HepG2 (cell line): Measurements from ENCODE around the gene CLEC11A. TPM values are rescaled to one million over a fixed set of nuclear protein-coding genes. Genes with fewer than 3 reads are reported as not detected.

Experiments used
- ATAC-seq: fragments of 200-7000 bp; cut with Tn5 transposase; 3 replicates; pipeline ENCODE4 v1.9.1; 2020; ENCODE audit warnings: mild to moderate bottlenecking, moderate library complexity
- BruUV-seq: library from RNA; stranded (reverse); fragments of 400-500 nt; replicated peaks from 2 replicates; lab custom pipeline; 2021; lab: Mats Ljungman, UMichigan
- CTCF ChIA-PET: fragments of 300-600 bp; formaldehyde crosslinking; extraction: SDS; loops from one replicate; lab custom pipeline; 2021; ENCODE audit warnings: low total read pairs, inconsistent platforms, low intra/inter-chr PET ratio; lab: Yijun Ruan, JAX
- POLR2A ChIA-PET: fragments of 350-600 bp; sonication (Branson Sonifier 250); formaldehyde crosslinking; loops from one replicate; lab custom pipeline; 2020; ENCODE audit warnings: antibody characterized with exemption, inconsistent platforms; lab: Yijun Ruan, JAX
- DNase-seq: peaks from one replicate; pipeline ENCODE4 v3.0.0-alpha.2; 2015; ENCODE audit warnings: low spot score
- FAIRE-seq: peaks from 3 replicates; lab custom pipeline; 2011; peaks lifted over from hg19 to GRCh38; lab: Jason Lieb, UNC
- H2AFZ ChIP-seq: one replicate; pipeline ENCODE4 v1.6.1; 2011; ENCODE audit warnings: low read length, inconsistent platforms
- H3K27ac ChIP-seq: fragments of 300-600 bp; 3 replicates; pipeline ENCODE4 v1.8.0; 2011; ENCODE audit warnings: mixed run types, mild to moderate bottlenecking, mixed read lengths, low read length, inconsistent platforms; ENCODE audit not compliant: insufficient read depth; ENCODE audit errors: extremely low read length
- H3K27me3 ChIP-seq, 2 experiments: fragments of 200-600 bp in 1 of 2; 2 replicates in 1 of 2; 3 replicates in 1 of 2; pipeline versions ENCODE4 v1.6.0 to v1.8.0; 2011; ENCODE audit warnings: low read length in 2 of 2, mild to moderate bottlenecking in 2 of 2, moderate library complexity in 2 of 2, inconsistent platforms in 1 of 2; ENCODE audit not compliant: insufficient read depth in 2 of 2, control insufficient read depth in 1 of 2
- H3K36me3 ChIP-seq, 2 experiments: fragments of 200-600 bp in 1 of 2; replicated peaks in 1 of 2; 2 replicates in 1 of 2; 3 replicates in 1 of 2; pipeline versions ENCODE4 v1.5.1 to v1.8.0; 2011; ENCODE audit warnings: low read length in 2 of 2, inconsistent platforms in 1 of 2; ENCODE audit not compliant: insufficient read depth in 2 of 2, control insufficient read depth in 1 of 2
- H3K4me1 ChIP-seq: 2 replicates; pipeline ENCODE4 v1.5.1; 2012; ENCODE audit warnings: low read length, inconsistent platforms; ENCODE audit not compliant: insufficient read depth
- H3K4me2 ChIP-seq: 2 replicates; pipeline ENCODE4 v1.6.0; 2011; ENCODE audit warnings: low read depth, low read length, inconsistent platforms
- H3K4me3 ChIP-seq, 3 experiments: fragments of 200-600 bp in 1 of 3; sonication (generic), shearing (Covaris generic) in 1 of 3; replicated peaks in 1 of 3; 2 replicates each; pipeline ENCODE4 v1.5.1; 2011 to 2016; ENCODE audit warnings: low read length in 3 of 3, inconsistent platforms in 2 of 3, low read depth in 2 of 3, mild to moderate bottlenecking in 2 of 3, control low read depth in 1 of 3, mixed read lengths in 1 of 3; ENCODE audit not compliant: insufficient read depth in 1 of 3
- H3K79me2 ChIP-seq: one replicate; pipeline ENCODE4 v1.6.1; 2011; ENCODE audit warnings: low read length, inconsistent platforms; ENCODE audit not compliant: insufficient read depth
- H3K9ac ChIP-seq: 2 replicates; pipeline ENCODE4 v1.6.0; 2011; ENCODE audit warnings: mild to moderate bottlenecking, low read depth, low read length, inconsistent platforms; ENCODE audit not compliant: insufficient read depth
- H3K9me3 ChIP-seq: 2 replicates; pipeline ENCODE4 v1.5.1; 2012; ENCODE audit warnings: mild to moderate bottlenecking, low read length
- H4K20me1 ChIP-seq: 2 replicates; pipeline ENCODE4 v1.6.0; 2011; ENCODE audit warnings: inconsistent platforms, mild to moderate bottlenecking, low read length, moderate library complexity; ENCODE audit not compliant: insufficient read depth
- CTCF ChIP-seq: sonication (generic); formaldehyde crosslinking; IDR thresholded peaks from 2 replicates; pipeline ENCODE4 v1.5.0; 2020; ENCODE audit warnings: mild to moderate bottlenecking, missing genetic modification reagents, moderate library complexity
- FOXK1 ChIP-seq: sonication (generic); formaldehyde crosslinking; IDR thresholded peaks from 2 replicates; pipeline ENCODE4 v1.4.0; 2020; ENCODE audit warnings: low read depth, missing genetic modification reagents, borderline replicate concordance
- HNRNPLL ChIP-seq: fragments of 200-400 bp; formaldehyde crosslinking; IDR thresholded peaks from 2 replicates; pipeline ENCODE4 v1.6.1; 2017; ENCODE audit warnings: mild to moderate bottlenecking, low read depth, low read length; ENCODE audit not compliant: poor library complexity, severe bottlenecking
- MEF2D ChIP-seq: sonication (generic); formaldehyde crosslinking; IDR thresholded peaks from 2 replicates; pipeline ENCODE4 v1.5.1; 2020; ENCODE audit warnings: mild to moderate bottlenecking, missing genetic modification reagents
- SMC3 ChIP-seq: IDR thresholded peaks from 2 replicates; pipeline ENCODE4 v1.6.1; 2011; ENCODE audit warnings: low read length, improper control_type of control experiment
- SNAPC2 ChIP-seq: sonication (generic); formaldehyde crosslinking; IDR thresholded peaks from 2 replicates; pipeline ENCODE4 v1.8.1; 2022; ENCODE audit warnings: mild to moderate bottlenecking, missing genetic modification reagents
- SOX6 ChIP-seq, 2 experiments: fragments of 450-650 bp in 1 of 2; sonication (generic) in 1 of 2; formaldehyde crosslinking in 1 of 2; IDR thresholded peaks; 2 replicates each; pipeline versions ENCODE4 v1.4.0 to v1.6.1; 2017 to 2020; ENCODE audit warnings: antibody characterized with exemption in 1 of 2, mild to moderate bottlenecking in 1 of 2, missing genetic modification reagents in 1 of 2
- STAG1 ChIP-seq: sonication (generic); formaldehyde crosslinking; IDR thresholded peaks from 2 replicates; pipeline ENCODE4 v1.4.0; 2020; ENCODE audit warnings: missing genetic modification reagents
- ZKSCAN1 ChIP-seq: fragments of 150-350 bp; IDR thresholded peaks from 2 replicates; pipeline ENCODE4 v1.6.1; 2014; ENCODE audit warnings: low read length
- WGBS: methylation state at CpG from one replicate; pipeline ENCODE4 v1.1.6; 2017; ENCODE audit warnings: low lambda C conversion rate; 5-methylcytosine and 5-hydroxymethylcytosine counted together
- in situ Hi-C: cut with HindIII; loops from 2 replicates; pipeline ENCODE4 v1.10.0; 2017; ENCODE audit warnings: low pct_unique_long_range_greater_than_20kb; ENCODE audit not compliant: extremely low pct_ligation_motif_present
- intact Hi-C: fragments of 100-400 bp; cut with micrococcal nuclease; formaldehyde crosslinking; loops from one replicate; pipeline ENCODE4 v1.10.0; 2022; ENCODE audit not compliant: unreplicated experiment
- polyA plus RNA-seq, 8 experiments: library from polyadenylated mRNA; depleted of rRNA in 3 of 8; stranded (reverse) in 7 of 8; unstranded in 1 of 8; fragments of >200 nt; fragmentation: Illumina TruSeq in 4 of 8; extraction: Trizol in 4 of 8; gene quantifications; 2 replicates each; pipeline versions ENCODE4 v1.2.1 to v1.2.3, GENCODE V29; 2011 to 2016; ENCODE audit warnings: low read depth in 4 of 8, missing spikeins in 1 of 8, mixed read lengths in 1 of 8; ENCODE audit not compliant: insufficient read depth in 1 of 8
- total RNA-seq, 5 experiments: library from RNA; depleted of rRNA; stranded (reverse); fragments of >200 nt; fragmentation: Illumina TruSeq; extraction: Trizol; gene quantifications; 2 replicates each; pipeline ENCODE4 v1.2.3, GENCODE V29; 2016; ENCODE audit warnings: low read depth in 1 of 5
- TF ChIP-seq, protein P1 (sequence below): sonication (generic); formaldehyde crosslinking; IDR thresholded peaks from 2 replicates; pipeline ENCODE4 v1.5.0; 2020; ENCODE audit warnings: missing genetic modification reagents
- TF ChIP-seq, protein P2 (sequence below): sonication (generic); formaldehyde crosslinking; conservative IDR thresholded peaks from 2 replicates; pipeline ENCODE4 v1.8.1; 2023; ENCODE audit warnings: missing genetic modification reagents

Gene CLEC11A
- total and polyA plus RNA-seq, 2 of the 13 experiments (the other 11 are each of a cell fraction or from before 2014, with no cell fraction given): not detected

DNA sequence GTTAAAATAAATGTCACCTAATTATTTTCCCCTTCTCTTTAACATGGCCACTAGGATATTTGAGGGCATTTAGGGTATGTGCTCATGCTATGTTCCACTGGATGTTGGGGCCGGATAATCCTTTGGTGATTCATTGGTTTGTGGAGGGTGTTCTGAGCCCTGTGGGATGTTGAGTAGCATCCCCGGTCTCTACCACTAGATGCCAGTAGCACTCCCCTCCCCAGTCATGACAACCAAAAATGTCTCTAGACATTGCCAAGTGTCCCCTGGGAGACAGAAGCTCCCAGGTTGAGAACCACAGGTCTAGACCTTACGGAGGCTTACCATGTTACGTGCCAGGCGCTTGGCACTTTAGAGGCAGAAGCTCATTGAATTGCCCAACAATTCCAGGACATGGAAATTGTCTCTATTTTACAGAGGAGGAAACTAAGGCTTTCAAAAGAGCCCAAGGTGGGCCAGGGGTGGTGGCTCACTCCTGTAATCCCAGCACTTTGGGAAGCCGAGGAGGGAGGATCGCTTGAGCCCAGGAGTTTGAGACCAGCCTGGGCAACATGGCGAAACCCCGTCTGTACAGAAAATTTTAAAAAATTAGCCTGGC is 17.6 kb upstream of the CLEC11A start:
- FAIRE-seq (peak; percentile 71), DNase-seq (peak; percentile 18), ATAC-seq (peak; percentile 73)
- H3K27me3 ChIP-seq: peaks cover 6 to 36% of the 10 kb centered on the region in 2 experiments; a peak in 3 of 5 replicates
- no peak overlapping the region for H2AFZ ChIP-seq
- no peaks in the 10 kb centered on the region for H3K9me3 ChIP-seq
- ChIA-PET CTCF (interaction anchor here (0.9 to 1.1 kb wide), 2 partner anchors 78 to 217 kb away, joined by 4 to 6 read pairs; no protein-coding TSS in a partner anchor), POLR2A (no interaction called here)
- H3K9ac ChIP-seq: no peak overlapping the region
- 0 out of 2 replicates have a peak, but pooled peaks cover 3% of the 10 kb centered on the region for H4K20me1 ChIP-seq
- no peak overlapping the region for H3K27ac ChIP-seq
- no peak overlapping the region for H3K4me3 ChIP-seq
- BruUV-seq: no TSS peak
- H3K79me2 ChIP-seq: no peaks in the 10 kb centered on the region
- intact Hi-C loops (no loop called here), in situ Hi-C loops (no loop called here)
- H3K4me1 ChIP-seq: no peaks in the 10 kb centered on the region
- 4% methylated on average over 9 of the region's 9 CpGs for WGBS
- TF ChIP-seq, protein P1, sequence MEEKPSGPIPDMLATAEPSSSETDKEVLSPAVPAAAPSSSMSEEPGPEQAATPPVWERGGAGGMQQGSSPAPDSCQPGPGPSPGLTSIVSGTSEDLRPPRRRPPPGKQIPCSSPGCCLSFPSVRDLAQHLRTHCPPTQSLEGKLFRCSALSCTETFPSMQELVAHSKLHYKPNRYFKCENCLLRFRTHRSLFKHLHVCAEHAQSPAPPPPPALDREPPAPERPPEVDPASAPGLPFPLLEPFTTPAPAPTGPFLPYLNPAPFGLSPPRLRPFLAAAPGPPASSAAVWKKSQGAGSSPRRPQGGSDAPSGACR (CRISPR knock-in tag): no peak
- no peak for TF ChIP-seq ZKSCAN1
- TF ChIP-seq STAG1: peak; percentile 43
- TF ChIP-seq SOX6 (IDR thresholded peaks at IDR 0.05): no peak
- TF ChIP-seq SOX6 (CRISPR knock-in tag; IDR thresholded peaks at IDR 0.05): no peak
- TF ChIP-seq SNAPC2: no peak
- no peak for TF ChIP-seq FOXK1 (CRISPR knock-in tag)
- TF ChIP-seq MEF2D (CRISPR knock-in tag): no peak
- peak; percentile 20; the same call in 1 of the 2 replicates for TF ChIP-seq SMC3
- no peak for TF ChIP-seq HNRNPLL
- peak; percentile 61 for TF ChIP-seq CTCF
- TF ChIP-seq, protein P2, sequence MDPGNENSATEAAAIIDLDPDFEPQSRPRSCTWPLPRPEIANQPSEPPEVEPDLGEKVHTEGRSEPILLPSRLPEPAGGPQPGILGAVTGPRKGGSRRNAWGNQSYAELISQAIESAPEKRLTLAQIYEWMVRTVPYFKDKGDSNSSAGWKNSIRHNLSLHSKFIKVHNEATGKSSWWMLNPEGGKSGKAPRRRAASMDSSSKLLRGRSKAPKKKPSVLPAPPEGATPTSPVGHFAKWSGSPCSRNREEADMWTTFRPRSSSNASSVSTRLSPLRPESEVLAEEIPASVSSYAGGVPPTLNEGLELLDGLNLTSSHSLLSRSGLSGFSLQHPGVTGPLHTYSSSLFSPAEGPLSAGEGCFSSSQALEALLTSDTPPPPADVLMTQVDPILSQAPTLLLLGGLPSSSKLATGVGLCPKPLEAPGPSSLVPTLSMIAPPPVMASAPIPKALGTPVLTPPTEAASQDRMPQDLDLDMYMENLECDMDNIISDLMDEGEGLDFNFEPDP (CRISPR knock-in tag): no peak
- H3K36me3 ChIP-seq: no peaks in the 10 kb centered on the region
- no peak overlapping the region for H3K4me2 ChIP-seq
